A204.1 (cell line): ENCODE results near the gene HEY2.
"Not testable (repeated sequence)": the region's sequence is repeated elsewhere in the genome, so short reads cannot be mapped to it uniquely, and the experiment has no call there.

Source experiments
- FAIRE-seq: peaks from 2 replicates; lab custom pipeline; 2012; peaks lifted over from hg19 to GRCh38; lab: Jason Lieb, UNC

HEY2 gene

DNA sequence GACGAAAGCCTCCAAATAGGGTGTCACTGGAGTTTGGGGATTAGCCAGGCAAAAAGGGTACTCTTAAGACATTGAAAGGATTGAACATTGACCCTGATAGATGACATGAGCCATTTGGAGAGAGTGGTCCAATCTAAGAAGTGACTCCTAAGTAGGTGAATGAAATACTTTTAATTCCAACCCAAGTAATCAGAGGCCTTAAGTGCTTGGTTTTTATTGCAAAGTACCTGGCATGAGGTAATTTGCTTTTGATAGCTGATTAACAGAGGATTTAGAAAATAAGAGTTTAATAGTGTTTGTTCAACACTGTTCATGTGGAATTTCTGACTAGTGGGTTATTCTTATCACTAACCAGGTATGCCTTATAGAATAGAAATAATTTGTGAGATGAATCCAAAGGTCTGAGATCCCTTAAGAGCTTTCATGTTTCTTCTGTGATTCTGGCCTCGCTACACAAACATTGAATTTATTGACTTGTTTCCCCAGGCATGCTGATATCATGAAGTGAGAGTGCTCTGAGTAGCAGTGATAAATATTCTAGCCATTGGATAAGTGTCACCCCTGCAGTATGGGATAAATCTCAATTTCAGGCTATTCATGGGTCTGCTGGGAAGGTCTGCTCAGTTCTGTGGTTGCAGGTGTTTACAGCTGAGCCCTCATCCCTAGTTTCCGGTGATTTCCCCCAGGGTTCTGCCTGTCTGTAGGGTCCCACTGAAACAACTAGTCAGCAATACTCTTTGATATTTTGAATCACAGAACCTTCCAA, 47.9 kb downstream of the HEY2 start:
- no peak for FAIRE-seq

- no peak for FAIRE-seq
Observed at GRCh38 chr6:125797886-125798444, 48.5 kb downstream of the HEY2 start.

DNA sequence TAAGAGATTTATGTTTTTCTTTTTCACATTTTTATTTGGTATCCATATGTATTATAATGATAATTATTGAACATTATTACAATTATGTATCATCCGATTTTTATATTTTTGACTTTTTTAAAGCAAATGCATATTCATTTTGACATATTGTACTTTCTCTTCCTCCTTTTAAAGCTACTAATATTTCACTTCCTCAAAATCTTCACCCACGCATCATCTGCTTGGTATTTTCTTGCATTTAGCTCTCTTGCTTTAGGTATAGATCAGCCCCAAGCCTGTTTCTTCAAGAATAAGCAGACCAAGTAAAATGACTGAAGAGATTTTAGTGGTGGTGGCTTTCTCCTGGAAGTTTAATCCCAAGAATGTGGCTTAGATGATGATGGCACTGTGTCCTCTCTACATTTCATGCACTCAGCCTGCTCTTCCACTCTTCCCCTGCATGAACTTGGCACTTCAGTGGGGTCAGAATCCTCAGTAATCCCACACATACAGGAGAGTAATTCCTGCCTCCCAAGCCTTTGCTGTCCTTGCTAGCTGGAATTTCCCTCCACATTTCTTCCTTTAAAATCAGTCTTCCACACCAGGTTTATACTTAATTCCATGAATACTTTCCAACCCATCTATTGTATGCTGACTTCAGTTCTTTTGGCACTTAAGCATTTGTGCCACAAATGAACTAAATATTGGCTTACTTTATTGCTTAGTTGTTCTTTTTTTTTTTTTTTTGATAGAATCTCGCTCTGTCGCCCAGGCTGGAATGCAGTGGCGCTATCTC, 49.5 kb downstream of the HEY2 start:
- no peak for FAIRE-seq

- no peak for FAIRE-seq
Observed at GRCh38 chr6:125802383-125802782, 53.0 kb downstream of the HEY2 start.

DNA sequence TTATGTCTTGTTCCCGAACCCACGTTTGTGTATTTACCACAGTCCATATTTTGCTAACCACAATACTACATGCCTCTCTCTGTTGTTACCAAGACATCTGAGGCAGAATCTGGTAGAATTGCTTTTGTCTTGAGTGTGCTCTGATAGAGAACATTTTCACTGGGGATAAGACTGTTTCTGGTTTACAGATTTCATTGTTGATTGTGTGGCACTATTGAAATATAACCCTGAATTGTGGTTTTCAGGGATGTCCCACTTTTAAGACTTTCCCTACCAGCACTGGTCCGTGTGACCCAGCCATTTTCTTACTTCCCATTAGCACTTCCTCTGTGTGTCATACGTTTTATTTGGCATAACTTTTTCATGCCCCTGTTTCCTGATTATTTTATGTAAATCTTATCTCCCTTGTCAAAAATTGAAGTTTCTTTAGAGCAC, 53.5 kb downstream of the HEY2 start:
- no peak for FAIRE-seq

- FAIRE-seq: no peak
Observed at GRCh38 chr6:125804264-125804663, 54.8 kb downstream of the HEY2 start.

DNA sequence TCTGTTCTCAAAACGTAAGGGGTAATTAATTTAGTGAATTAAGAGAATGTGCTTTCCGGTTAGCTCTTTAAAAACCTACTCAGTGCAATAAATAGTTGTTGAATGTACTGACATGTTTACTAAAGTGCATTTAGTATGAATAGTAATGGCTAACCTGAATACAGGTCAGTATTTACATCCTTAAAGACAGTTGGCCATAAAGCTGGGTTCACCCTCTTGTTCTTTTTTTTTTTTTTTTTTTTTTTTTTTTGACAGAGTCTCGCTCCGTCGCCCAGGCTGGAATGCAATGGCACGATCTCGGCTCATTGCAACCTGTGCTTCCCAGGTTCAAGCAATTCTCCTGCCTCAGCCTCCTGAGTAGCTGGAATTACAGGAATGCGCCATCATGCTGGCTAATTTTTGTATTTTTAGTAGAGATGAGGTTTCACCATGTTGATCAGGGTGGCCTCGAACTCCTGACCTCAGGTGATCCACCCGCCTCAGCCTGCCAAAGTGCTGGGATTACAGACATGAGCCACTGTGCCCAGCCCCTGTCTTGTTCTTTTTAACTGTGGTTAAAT, 55.5 kb downstream of the HEY2 start:
- not testable (repeated sequence) for FAIRE-seq

DNA sequence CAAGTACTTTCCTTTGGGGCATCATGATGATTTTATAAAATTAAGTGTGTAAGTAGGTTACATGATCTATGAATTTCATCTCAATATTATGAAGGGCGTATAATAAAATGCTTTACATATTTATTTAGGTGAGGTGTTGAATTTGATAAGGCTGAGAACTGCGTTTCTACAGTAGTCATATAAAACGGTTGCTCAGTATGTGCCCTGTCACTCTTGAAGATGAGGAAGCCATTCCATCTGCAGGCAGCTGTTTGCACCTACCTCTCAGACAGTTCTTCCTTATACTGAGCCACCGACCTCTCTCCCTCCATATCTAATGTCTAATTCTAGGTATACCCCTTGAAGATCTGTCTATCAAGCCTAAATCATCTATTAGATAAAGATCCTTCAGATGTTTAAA, 57.4 kb downstream of the HEY2 start:
- FAIRE-seq: no peak

GRCh38 chr6:125807293-125807692, 57.9 kb downstream of the HEY2 start:
- no peak for FAIRE-seq

DNA sequence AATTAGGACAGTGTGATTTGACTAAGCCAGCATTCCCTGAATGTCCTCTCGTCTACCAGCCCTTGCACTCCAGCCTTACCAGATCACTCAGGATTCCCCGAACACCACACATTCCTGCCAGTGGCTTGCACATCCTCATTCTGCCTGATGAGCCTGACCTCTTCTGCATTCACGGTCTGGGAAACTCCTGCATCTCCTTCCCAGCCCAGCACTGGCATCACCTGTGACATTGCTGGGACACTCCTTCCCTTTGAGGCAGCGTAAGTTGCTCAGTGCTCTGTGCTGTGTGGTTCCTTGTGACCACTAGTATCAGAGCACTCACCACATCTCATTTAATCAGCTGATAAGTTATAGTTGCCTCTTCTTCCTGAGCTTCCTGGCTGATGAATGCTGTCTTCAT, 58.6 kb downstream of the HEY2 start:
- FAIRE-seq: no peak

- no peak for FAIRE-seq
Observed at GRCh38 chr6:125808591-125808990, 59.2 kb downstream of the HEY2 start.

DNA sequence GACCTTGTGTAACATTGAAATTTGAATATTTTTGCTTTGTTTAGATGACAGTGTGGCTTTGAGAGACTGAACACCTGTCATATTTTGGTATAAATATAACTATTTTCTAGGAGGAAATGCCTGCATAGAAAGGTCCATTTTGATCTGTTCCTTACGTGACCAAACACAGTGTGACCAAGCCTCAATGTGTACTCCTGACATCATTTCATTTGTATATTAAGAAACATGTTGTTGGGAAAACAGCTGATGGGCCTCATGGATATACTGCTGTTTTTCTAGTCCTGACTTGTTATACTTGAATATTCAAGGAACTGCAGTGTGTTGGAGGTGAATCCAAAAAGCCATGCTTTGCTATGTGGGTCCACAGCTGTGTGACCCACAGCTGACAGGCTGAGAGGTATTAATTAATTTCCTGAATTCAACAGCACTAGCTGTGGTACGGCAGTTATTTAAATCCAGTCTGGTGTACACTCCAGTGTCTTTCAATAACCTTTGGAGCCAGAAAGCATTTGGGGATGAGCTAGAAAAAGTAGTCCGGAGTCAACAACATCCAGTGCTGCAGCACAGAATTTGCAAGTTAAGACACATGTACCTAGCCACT, 60.2 kb downstream of the HEY2 start:
- no peak for FAIRE-seq

- FAIRE-seq: no peak
Observed at GRCh38 chr6:125810445-125810844, 61.0 kb downstream of the HEY2 start.
